OCI-LY1 (cell line): ENCODE data around the gene IL1RAP.

Experiments
- EZH2 ChIP-seq: fragments of 200-600 bp; sonication (generic), shearing (Covaris generic); IDR thresholded peaks from 2 replicates; pipeline ENCODE4 v1.8.0; 2017; ENCODE audit warnings: borderline replicate concordance, mixed run types, mild to moderate bottlenecking, antibody characterized with exemption, low read length, moderate library complexity, mixed read lengths
- TF ChIP-seq, protein P1 (sequence below): fragments of 200-600 bp; sonication (generic), shearing (Covaris generic); IDR thresholded peaks from 2 replicates; pipeline ENCODE4 v1.5.1; 2017; ENCODE audit warnings: mild to moderate bottlenecking, antibody characterized with exemption, low read length, moderate library complexity, mixed read lengths

DNA sequence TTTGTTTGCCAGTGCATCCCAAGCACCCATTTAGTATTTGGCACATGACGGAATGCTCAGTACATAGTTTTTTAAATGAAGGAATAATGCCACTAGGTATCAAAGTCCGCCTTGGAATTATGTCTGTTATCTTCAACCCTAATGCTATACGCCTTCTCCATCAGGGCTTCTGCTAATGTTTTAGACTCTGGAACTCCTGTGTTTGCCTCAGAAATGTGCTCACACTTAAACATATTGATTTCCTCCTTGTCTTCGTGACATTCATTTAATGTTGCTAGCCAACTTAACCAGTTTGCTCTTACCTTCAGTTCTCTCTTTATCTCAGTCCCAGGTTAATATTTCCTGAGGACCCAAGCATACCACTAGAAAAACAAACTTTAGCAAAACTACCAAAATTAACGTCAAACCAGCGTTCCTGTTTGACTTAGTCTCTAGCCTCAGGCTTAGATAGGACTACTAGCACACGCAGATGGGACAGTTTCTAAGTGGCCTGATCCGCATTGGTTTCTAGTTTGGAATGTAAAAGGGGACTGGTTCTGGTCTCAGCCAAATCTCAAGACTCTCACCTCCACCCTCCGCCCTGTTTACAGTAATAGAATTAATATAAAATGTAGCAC is 81.4 kb downstream of the IL1RAP start:
- TF ChIP-seq, protein P1, sequence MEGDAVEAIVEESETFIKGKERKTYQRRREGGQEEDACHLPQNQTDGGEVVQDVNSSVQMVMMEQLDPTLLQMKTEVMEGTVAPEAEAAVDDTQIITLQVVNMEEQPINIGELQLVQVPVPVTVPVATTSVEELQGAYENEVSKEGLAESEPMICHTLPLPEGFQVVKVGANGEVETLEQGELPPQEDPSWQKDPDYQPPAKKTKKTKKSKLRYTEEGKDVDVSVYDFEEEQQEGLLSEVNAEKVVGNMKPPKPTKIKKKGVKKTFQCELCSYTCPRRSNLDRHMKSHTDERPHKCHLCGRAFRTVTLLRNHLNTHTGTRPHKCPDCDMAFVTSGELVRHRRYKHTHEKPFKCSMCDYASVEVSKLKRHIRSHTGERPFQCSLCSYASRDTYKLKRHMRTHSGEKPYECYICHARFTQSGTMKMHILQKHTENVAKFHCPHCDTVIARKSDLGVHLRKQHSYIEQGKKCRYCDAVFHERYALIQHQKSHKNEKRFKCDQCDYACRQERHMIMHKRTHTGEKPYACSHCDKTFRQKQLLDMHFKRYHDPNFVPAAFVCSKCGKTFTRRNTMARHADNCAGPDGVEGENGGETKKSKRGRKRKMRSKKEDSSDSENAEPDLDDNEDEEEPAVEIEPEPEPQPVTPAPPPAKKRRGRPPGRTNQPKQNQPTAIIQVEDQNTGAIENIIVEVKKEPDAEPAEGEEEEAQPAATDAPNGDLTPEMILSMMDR: no peak
- no peak for TF ChIP-seq EZH2
